Measurements from ENCODE around the gene DPP7.

DPP7 gene

GRCh38 chr9:137111788-137112563 is 2.6 kb downstream of the DPP7 start:
- DNase-seq (ENCODE audit: low spot score), result peak; percentile 4

DNA sequence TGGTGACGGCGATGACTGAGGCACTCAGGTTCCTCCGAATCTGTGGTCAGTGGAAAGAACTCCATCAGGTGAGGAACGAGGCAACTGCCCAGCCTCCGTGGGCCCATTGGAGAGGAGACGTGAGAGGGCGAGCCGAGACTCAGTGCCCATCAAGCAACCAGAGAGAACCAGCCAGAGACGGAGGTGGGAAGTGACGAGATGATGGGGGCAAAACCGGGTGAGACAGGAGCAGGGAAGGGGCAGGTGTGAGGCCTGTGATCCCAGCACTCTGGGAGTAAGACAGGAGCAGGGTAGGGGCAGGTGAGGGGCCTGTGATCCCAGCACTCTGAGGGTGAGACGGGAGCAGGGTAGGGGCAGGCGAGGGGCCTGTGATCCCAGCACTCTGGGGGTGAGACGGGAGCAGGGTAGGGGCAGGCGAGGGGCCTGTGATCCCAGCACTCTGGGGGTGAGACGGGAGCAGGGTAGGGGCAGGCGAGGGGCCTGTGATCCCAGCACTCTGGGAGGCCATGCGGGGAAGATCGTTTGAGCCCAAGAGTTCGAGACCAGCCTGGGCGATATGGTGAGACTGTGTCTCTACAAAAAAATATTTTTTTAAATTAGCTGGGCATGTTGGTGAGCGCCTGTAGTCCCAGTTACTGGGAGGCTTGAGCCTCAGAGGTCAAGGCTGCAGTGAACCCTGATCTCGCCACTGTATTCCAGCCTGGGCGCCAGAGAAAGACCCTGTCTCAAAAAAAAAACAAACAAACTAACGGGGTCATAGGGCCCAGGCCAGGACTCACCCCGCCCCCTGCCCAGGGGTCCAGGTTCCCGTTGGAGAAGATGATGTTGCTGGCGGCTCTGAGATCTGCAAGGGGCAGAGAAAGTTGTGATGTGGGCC is 3.4 kb downstream of the DPP7 start:
- no peak for DNase-seq (ENCODE audit: low spot score)

GRCh38 chr9:137110147-137110910 is 4.2 kb downstream of the DPP7 start:
- no peak for DNase-seq (ENCODE audit: low spot score)

DNA sequence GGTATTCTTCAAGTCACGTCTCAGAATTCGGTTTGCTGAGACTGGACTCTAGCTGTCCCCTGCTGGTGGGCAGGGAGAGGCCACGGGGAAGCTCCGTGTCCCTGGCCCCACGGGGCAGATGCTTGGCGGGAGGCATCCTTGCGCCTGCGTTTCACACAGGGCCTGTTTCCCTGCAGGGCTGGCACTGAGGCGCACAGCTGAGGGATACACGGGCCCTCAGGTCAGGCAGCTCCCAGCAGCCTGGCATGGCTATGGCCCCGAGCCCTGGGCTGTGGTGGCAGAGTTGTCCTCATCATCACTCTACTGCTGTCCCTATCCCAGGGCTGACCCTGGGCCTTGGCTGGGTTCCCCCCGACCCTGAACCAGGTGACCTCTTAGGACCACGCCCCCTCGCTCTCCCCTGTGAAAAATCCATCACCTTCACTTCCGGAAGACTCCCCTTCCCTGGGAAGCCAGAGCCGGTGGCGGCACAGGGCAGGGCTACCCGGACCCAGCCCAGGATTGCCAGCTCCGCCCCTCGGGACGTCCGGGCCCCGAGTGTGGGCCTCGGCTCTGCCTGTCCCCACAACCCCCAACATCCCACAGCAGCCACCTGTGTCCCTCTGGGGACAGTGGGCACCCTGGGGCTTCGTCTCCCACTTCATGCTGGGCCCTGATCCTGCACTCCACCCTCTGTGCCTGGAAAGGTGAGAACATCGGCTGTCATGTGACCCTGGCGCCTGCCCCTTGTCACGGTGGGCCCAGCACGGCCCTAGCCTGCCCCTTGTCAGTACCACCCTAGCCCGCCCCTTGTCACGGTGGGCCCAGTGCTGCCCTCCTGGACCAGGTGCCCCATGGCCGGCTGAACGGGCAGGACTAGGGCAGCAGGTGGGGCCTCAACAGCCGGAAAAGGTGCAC is 5.0 kb downstream of the DPP7 start:
- peak; percentile 5 for DNase-seq (ENCODE audit: low spot score)

DNA sequence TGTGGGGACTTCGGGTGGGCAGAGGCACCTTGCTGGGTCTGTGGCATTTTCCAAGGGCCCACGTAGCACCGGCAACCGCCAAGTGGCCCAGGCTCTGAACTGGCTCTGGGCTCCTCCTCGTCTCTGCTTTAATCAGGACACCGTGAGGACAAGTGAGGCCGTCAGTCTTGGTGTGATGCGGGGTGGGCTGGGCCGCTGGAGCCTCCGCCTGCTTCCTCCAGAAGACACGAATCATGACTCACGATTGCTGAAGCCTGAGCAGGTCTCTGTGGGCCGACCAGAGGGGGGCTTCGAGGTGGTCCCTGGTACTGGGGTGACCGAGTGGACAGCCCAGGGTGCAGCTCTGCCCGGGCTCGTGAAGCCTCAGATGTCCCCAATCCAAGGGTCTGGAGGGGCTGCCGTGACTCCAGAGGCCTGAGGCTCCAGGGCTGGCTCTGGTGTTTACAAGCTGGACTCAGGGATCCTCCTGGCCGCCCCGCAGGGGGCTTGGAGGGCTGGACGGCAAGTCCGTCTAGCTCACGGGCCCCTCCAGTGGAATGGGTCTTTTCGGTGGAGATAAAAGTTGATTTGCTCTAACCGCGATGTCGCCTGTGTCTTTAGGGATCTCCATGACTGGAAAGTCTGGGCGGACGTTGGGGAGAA is 5.8 kb downstream of the DPP7 start:
- DNase-seq (ENCODE audit: low spot score), result no peak

DNA sequence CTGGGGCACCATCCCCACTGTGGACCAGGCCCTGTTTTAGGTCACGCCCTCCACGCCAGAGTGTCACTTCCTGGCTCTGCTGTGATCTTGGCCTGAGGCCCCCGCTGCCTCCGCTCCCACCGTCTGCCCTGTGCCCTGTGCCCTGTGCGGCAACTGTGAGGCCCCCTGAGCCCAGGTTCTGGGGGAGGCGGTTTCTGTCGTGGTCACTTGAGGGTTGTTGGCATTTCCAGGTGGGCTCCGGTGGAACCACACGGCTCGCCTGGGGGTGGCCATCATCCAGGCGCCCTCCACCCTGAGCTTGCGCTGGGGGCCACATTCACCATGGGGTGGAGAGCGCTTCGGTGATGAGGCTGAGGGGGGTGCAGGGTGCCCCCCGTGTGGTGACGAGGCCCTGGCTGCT is 6.6 kb downstream of the DPP7 start:
- no peak for DNase-seq (ENCODE audit: low spot score)

GRCh38 chr9:137107312-137107921 is 7.1 kb downstream of the DPP7 start:
- DNase-seq (ENCODE audit: low spot score), result no peak

DNA sequence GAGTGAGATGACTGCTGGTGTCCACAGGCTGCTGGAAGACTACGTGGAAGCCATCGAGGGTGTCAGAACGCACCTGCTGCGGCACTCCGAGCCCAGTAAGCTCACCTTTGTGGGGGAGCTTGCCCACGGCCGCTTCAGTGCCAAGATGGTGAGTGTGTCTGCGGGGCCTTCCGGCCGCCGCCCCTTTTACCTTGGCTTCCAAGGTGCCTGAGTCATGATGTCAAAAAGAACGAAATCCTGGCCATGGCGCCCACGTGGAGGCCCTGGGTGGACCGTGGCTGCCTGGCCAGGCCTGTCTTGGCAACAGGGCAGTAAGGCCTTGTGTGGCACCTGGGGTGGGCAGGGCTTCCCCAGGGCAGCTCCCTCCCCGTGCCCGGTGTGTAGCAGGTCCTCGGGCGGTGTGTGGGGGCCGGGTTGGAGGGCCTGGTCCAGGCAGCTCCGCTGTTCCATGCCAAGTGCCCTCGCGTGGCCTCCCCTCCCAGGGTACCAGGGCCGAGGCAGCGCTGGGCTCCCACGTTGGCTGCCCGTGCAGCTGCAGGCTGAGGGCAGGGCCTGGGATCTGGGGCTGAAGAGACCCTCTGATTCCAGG is 7.8 kb downstream of the DPP7 start:
- DNase-seq (ENCODE audit: low spot score), result no peak

DNA sequence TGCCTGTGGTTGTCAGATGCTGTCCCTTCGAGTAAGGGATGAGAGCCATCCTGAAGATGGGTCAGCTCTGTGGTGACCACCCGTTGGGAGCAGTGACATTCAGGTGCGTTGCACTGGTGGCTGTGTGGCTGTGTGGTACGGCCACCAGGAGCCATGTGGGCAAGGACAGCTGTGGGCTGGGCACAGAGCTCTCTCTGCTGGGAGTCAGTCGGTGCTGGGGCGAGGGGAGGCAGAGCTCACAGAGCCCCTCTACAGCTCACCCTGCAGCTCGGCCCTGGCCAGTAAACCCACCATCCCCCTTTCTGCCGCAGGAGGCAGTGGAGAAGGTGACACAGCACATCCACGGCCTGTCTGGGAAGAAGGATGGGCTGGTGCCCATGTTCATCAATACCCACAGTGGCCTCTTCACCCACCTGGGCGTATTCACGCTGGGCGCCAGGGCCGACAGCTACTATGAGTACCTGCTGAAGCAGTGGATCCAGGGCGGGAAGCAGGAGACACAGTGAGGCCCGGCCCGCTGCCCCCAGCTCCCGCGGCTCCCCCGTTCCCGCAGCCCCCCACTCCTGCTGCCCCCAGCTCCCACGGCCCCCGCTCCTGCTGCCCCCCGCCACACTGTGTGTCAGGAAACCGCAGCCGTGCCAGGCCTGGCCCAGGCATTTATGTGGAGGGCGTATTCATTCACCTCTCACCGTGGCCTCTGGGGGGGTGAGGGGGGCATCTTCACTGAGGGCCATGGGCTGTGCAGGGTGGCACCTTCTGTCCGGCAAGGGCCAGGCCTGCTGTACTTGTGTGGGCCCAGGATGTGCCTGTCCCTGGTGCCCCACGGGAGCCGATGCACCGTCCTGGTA is 8.5 kb downstream of the DPP7 start:
- DNase-seq (ENCODE audit: low spot score), result no peak

DNA sequence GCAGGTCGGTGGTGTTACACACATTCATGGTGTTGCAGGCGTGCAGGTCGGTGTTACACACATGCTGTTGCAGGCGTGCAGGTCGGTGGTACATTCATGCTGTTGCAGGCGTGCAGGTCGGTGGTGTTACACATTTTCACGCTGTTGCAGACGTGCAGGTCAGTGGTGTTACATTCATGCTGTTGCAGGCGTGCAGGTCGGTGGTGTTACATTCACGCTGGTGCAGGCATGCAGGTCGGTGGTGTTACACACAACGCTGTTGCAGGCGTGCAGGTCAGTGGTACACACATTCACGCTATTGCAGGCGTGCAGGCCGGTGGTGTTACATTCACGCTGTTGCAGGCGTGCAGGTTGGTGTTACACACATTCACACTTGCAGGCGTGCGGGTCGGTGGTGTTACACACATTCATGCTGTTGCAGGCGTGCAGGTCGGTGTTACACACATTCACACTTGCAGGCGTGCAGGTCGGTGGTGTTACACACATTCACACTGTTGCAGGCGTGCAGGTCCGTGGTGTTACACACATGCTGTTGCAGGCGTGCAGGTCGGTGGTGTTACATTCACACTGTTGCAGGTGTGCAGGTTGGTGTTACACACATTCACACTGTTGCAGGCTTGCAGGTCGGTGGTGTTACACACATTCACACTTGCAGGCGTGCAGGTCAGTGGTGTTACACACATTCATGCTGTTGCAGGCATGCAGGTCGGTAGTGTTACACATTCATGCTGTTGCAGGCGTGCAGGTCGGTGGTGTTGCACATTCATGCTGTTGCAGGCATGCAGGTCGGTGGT is 11.1 kb downstream of the DPP7 start:
- no peak for DNase-seq (ENCODE audit: low spot score)

DNA sequence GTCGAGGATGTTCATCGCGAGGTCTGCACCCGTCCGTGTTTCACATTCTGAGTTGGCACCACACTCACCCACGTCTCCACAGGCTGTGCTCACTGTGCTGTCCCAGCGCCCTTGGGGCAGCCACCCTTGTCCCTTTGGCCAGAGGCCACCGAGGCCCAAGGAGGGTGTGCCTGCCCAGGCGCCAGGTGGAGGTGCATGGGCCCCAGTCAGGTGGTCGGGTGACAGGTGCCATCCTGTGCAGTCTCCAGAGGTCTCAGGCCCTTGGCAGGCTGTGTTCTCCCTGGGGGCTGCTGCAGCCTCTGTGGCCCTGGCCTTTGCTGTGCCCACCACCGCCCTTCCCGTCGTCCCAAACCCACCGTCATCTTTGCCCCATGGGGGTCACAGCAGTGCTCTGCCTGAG is 15.3 kb downstream of the DPP7 start:
- no peak for DNase-seq (ENCODE audit: low spot score)

- DNase-seq (ENCODE audit: low spot score), result no peak
These were observed 16.6 kb downstream of the DPP7 start for GRCh38 chr9:137097761-137098462.

GRCh38 chr9:137096785-137097546 is 17.6 kb downstream of the DPP7 start:
- no peak for DNase-seq (ENCODE audit: low spot score)

- DNase-seq (ENCODE audit: low spot score), result no peak
These were observed 18.6 kb downstream of the DPP7 start for GRCh38 chr9:137095664-137096517.

DNA sequence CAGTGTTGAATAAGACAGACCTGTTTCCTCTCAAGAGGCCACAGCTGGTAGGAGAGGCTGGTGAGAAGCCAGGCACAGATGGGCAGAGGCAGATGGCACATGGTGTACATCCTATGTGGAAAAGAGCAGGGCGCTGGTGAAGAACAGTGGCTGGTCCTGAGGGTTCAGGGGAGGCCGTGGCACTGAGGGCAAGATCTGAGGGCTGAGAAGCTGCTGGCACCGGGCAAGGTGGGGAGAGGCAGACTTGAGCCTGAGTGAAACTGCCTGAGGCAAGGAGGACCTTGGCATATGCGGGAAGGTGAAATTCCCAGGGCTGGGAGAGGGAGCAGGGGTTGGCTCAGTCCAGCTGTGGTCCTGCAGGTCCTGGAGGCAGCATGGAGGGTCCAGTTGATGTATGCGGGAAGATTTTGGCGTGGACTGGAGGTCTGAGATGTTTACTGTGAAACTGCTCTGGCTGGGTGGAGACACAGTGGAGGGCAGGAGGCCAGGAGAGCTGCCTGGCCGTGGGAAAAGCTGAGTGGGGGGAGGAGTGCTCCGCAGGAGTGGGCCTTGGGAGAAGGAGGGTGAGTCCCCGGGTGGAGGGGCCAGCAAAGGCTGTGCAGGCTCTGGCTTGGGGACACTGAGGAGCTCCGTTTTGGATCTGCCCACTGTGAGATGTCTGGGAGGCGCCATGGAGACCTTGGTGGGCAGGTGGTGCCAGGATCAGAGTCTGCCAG is 25.1 kb downstream of the DPP7 start:
- DNase-seq (ENCODE audit: low spot score), result no peak
